ENCODE data around the gene BTBD16.

Gene BTBD16

GRCh38 chr10:122343135-122343800 lies 72.2 kb downstream of the BTBD16 start:
- no peak for DNase-seq (ENCODE audit: low read depth)

- no peak for DNase-seq (ENCODE audit: low read depth)
These were observed 72.8 kb downstream of the BTBD16 start for GRCh38 chr10:122343936-122344335.

DNA sequence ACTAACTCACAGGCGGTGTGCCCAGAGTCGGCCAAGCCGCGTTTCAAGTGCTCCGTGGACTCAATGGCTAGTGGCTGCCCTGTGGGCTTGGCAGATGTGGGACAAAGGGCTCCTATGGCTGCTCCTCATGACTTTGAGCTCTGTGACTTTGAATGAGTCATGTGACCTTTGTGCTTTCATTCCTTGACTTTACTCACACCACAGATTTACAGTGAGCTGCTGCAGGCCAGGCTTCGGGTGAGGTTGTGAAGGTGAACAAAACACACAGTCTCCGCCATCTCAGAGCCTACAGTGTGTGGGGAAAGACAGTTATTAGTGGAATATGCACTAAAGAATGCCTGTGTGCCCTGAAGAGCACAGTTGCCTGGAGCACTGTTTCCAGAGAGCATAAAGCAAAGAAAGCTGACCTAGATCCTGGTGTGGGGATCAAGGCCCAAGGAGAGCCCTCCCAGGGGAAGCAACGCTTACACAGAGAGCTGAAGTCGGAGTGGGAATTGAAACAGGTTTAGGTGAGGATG lies 73.7 kb downstream of the BTBD16 start:
- no peak for DNase-seq (ENCODE audit: low read depth)

DNA sequence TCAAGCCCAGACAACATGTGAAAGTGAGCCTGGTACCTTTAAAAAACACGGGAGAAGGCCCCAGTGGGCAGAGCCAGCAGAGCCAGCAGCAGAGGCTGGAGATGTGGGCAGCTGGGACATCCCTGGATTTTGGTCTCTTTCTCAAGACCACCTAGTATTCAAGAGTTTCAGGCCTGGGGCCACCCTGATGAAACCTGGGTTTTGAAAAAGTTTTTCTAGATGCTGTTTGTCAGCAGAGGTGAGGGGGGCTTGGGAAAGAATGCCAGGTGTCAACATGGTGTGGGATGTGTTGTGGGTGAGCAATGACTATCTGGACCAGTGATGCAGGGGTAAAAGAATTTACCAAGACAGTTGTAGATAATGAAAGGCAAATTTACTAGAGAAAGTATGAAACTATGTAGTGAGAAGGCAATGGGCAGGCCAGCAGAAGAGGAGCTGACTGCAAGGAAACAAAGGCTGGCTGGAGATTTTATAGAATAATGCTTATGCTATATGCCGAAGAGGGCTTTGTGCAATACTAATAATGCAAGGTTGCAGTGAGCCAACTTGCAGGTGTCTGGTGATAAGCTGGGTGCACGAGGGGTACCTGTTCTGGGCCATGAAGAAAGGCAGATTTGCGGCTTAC lies 75.3 kb downstream of the BTBD16 start:
- DNase-seq (ENCODE audit: low read depth) = no peak

DNA sequence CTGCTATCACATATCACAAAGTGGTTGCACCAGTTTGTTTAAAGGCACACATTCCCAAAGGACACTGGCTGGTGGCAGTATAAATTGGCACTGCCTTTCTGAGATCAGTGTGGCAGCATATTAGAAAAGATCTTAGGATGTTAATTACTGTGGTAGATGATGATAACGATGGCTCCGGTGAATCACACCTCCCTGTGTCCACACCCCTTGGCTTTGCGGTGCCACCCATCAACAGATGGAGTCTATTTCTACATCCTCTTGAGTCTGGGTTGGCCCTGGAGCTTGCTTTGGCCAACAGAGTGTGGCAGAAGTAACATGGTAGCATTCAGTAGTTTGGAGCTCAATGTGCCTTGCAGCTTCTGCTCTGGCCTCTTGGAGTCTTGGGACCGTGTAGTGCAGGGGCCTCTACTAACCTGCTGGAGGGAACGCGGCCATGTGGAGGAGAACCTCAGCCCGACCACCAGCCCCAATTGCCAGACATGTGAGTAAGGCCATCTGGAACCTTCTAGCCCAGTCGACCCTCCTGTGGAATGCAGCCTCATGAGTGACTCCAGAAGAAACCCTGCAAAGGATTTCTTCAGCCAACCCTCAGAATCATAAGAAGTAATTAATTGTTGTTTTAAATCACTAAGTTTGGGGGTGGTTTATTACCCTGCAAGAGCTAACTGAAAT lies 76.2 kb downstream of the BTBD16 start:
- no peak for DNase-seq (ENCODE audit: low read depth)

GRCh38 chr10:122348512-122348911 lies 77.4 kb downstream of the BTBD16 start:
- no peak for DNase-seq (ENCODE audit: low read depth)

- no peak for DNase-seq (ENCODE audit: low read depth)
These were observed 77.9 kb downstream of the BTBD16 start for GRCh38 chr10:122348935-122349361.

DNA sequence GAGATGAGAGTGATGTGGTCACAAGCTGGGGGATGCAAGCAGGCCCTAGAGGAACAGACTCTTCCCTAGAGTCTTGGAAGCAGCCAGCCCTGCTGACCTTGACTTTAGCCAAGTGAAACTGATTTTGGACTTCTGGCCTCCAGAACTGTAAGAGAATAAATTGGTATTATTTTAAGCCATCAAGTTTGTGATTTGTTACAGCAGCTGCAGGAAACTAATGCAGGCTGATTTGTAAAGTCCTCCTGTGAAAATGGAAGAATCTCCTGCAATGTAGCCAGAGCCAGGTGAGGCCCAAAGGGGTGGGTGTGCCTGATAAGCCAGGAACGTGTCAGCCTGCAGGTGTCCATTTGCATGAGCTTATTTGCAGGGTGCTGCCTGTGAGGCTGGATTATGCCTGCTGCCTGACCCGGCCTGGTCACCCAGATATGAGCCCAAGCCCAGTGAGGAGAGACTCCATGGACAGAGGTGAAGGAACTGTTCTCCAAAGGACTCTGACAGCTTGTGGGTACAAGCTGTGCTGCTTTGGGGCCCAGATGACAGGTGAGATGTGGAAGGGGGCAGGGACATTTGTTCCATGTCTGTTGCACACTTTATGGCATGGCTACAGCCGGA lies 78.8 kb downstream of the BTBD16 start:
- DNase-seq (ENCODE audit: low read depth) = no peak

- DNase-seq (ENCODE audit: low read depth) = no peak
These were observed 79.8 kb downstream of the BTBD16 start for GRCh38 chr10:122350893-122351292.

DNA sequence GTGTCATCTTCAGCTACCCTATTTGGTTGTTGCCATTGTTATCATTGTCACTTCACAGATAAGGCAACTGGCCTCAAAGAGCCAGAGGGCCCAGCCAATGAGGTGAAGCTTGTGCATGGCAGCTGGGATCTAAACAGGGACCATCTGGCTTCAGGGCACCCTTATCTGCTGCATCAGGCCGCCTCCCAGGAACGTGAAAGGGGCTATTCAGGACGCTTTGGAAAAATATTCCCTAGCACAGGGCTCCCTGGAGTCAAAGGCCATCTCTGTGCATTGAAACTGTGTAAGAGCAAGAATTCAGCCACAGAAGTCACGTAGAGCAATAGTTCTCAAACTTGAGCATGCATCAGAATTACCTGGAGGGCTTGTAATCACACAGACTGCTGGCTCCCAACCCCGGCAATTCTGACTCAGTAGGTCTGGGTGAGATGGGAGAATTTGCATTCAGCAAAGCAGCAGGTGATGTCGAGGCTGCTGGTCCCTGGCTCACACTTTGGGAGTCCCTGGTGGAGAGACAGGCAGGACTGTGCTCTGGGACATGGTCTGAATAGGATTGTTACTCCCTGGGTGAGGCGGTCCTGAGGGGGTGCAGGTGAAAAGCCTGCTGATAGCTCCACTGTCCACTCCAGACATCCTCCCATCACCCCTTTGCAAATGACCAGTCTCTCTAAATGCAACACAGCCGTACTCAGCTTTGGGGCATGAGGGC lies 81.9 kb downstream of the BTBD16 start:
- no peak for DNase-seq (ENCODE audit: low read depth)

DNA sequence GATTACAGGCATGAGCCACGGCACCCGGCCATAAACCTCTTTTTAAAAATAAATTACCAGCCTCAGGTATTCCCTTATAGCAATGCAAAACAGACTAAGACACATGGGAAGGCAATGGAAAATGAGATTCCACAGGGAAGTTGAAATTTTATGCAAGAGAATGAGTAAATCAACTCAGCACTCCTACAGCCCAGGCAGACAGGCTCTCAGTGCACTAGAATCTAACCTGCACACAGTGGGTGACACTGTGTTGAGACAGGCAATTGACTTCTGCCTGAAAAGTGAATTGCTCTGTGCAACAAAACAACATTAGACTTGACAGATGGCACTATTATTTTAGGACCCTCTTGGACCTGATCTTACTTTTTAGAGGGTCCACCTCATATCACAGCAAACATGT lies 83.3 kb downstream of the BTBD16 start:
- DNase-seq (ENCODE audit: low read depth) = no peak

DNA sequence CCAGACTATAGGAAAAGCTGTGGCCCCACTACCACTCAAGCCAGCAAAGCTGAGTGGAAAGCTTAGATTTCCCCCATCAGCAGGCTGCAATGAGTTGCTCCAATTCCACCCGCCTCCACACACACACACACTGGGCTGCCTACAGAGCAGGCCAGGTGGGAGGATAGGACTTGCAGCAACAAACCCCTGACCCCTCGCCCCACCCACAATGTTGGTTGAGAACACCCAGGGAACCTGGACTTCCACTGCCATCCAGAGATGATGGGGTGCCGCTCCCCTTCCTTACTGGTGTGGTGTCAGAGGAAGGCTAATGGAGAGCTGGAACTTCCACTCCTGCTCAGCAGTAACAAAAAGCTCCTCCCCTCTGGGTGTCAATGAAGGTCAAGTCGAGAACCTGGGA lies 86.6 kb downstream of the BTBD16 start:
- DNase-seq (ENCODE audit: low read depth) = no peak

DNA sequence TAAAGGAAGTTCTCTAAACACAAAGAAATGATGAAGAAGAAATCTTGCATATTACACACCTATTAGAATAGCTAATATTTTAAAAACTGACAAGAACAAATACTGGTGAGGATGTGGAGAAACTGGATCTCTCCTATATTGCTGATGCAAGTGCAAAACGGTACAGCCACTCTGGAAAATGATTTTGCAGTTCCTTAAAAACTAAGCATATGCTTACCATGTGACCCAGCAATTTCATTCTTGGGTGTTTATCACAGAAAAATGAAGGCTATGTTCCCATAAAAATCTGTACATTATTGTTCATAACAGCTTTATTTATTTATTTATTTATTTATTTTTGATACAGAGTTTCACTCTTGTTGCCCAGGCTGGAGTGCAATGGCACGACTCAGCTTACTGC lies 88.5 kb downstream of the BTBD16 start:
- DNase-seq (ENCODE audit: low read depth) = no peak

- no peak for DNase-seq (ENCODE audit: low read depth)
These were observed 90.0 kb downstream of the BTBD16 start for GRCh38 chr10:122361046-122361445.

GRCh38 chr10:122362031-122362592 lies 91.0 kb downstream of the BTBD16 start:
- DNase-seq (ENCODE audit: low read depth) = no peak

GRCh38 chr10:122362621-122363020 lies 91.5 kb downstream of the BTBD16 start:
- DNase-seq (ENCODE audit: low read depth) = no peak

GRCh38 chr10:122363311-122363710 lies 92.2 kb downstream of the BTBD16 start:
- DNase-seq (ENCODE audit: low read depth) = no peak

GRCh38 chr10:122363722-122364463 lies 92.8 kb downstream of the BTBD16 start:
- DNase-seq (ENCODE audit: low read depth) = no peak

- no peak for DNase-seq (ENCODE audit: low read depth)
These were observed 97.6 kb downstream of the BTBD16 start for GRCh38 chr10:122368502-122369254.

DNA sequence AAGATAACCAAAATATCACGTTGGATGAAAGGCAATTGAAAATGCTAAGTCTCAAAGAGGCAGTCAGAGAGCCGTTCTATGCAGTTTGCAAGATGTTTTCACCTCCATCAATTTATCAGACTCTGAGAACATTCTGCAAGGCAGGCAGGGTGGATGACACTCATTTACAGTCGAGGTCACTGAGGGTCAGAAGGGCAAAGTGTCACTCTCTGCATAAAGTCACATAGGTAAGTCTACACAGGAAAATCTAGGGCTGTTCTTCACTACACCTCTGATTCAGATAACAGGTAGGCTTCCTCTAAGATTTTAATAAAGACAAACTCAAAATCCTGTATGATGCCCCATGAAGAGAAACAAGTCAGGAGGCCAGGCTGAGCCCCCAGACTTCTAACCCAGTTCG lies 102.0 kb downstream of the BTBD16 start:
- no peak for DNase-seq (ENCODE audit: low read depth)

Data from activated T-helper 1 cell treated with Interleukin-2 at 50 U/mL for 16 hours (primary cell).